Thoracic aorta (tissue), 2 donors: ENCODE results near the gene ZFP90. TPM values are rescaled to one million over a fixed set of nuclear protein-coding genes. Genes with fewer than 3 reads are reported as not detected.

Source experiments
- ATAC-seq: fragments of 150-250 bp; one replicate; pipeline ENCODE4 v1.8.0; 2017; ENCODE audit warnings: low read depth; ENCODE audit not compliant: insufficient number of reproducible peaks, low FRiP score
- DNase-seq: peaks from one replicate; pipeline ENCODE4 v3.0.0-alpha.2; 2020; ENCODE audit warnings: low spot score
- H3K27ac ChIP-seq, 2 donors: fragments of 200-600 bp; sonication (generic); 1 replicate in 1 of 2; 2 replicates in 1 of 2; pipeline ENCODE4 v1.5.1; 2016; ENCODE audit warnings: mild to moderate bottlenecking in 2 of 2, moderate library complexity in 2 of 2
- H3K27me3 ChIP-seq: fragments of 200-600 bp; sonication (generic); replicated peaks from 2 replicates; pipeline ENCODE4 v1.6.0; 2016; ENCODE audit warnings: mild to moderate bottlenecking; ENCODE audit not compliant: insufficient read depth
- H3K36me3 ChIP-seq: fragments of 200-600 bp; sonication (generic); one replicate; pipeline ENCODE4 v1.5.1; 2016
- H3K4me1 ChIP-seq, 2 donors: fragments of 200-600 bp; sonication (generic); 1 replicate in 1 of 2; 2 replicates in 1 of 2; pipeline versions ENCODE4 v1.5.1 to v1.6.0; 2016; ENCODE audit warnings: low read depth in 2 of 2, mild to moderate bottlenecking in 1 of 2; ENCODE audit not compliant: control insufficient read depth in 1 of 2
- H3K4me3 ChIP-seq: fragments of 200-600 bp; sonication (generic); 2 replicates; pipeline ENCODE4 v1.5.1; 2016; ENCODE audit warnings: mild to moderate bottlenecking
- H3K9me3 ChIP-seq: fragments of 200-600 bp; sonication (generic); 2 replicates; pipeline ENCODE4 v1.5.1; 2016
- total RNA-seq, 2 donors: library from RNA; depleted of rRNA; stranded (reverse); fragments of >200 nt; gene quantifications; one replicate each; pipeline versions ENCODE4 v1.1.0 to v1.2.3, GENCODE V29; 2016
- TF ChIP-seq, protein P1 (sequence below): fragments of 200-600 bp; sonication (generic); IDR thresholded peaks from one replicate; pipeline ENCODE4 v1.5.1; 2019; ENCODE audit warnings: antibody characterized with exemption

Gene ZFP90
- total RNA-seq, 2 donors from 2014 or later: 26.6 to 29.5 TPM

DNA sequence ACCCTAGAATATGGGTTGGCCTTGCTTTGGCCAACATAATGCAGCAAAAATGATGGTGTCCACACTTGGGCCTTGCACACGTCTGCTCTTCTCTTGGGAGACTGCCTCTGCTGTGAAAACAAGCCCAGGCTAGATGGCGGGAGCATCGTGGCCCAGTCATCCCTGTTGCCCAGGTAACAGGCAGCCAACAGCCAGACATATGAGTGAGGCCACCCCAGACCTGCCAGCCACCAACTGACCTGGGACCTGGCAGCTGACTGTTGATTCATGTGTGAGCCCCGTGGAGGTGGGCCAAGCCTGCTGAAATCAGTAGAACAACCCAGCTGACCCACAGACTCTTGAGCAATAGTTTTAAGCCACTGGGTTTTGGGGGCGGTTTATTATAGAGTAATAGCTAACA lies 66.7 kb downstream of the ZFP90 start:
- no peak for DNase-seq
- no peak overlapping the region for H3K4me3 ChIP-seq
- H3K27me3 ChIP-seq: no peaks in the 10 kb centered on the region
- no peaks in the 10 kb centered on the region for H3K9me3 ChIP-seq
- ATAC-seq: no peak
- TF ChIP-seq, protein P1, sequence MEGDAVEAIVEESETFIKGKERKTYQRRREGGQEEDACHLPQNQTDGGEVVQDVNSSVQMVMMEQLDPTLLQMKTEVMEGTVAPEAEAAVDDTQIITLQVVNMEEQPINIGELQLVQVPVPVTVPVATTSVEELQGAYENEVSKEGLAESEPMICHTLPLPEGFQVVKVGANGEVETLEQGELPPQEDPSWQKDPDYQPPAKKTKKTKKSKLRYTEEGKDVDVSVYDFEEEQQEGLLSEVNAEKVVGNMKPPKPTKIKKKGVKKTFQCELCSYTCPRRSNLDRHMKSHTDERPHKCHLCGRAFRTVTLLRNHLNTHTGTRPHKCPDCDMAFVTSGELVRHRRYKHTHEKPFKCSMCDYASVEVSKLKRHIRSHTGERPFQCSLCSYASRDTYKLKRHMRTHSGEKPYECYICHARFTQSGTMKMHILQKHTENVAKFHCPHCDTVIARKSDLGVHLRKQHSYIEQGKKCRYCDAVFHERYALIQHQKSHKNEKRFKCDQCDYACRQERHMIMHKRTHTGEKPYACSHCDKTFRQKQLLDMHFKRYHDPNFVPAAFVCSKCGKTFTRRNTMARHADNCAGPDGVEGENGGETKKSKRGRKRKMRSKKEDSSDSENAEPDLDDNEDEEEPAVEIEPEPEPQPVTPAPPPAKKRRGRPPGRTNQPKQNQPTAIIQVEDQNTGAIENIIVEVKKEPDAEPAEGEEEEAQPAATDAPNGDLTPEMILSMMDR: no peak
- no peaks in the 10 kb centered on the region for H3K4me1 ChIP-seq
- H3K36me3 ChIP-seq: no peaks in the 10 kb centered on the region
- no peak overlapping the region for H3K27ac ChIP-seq

DNA sequence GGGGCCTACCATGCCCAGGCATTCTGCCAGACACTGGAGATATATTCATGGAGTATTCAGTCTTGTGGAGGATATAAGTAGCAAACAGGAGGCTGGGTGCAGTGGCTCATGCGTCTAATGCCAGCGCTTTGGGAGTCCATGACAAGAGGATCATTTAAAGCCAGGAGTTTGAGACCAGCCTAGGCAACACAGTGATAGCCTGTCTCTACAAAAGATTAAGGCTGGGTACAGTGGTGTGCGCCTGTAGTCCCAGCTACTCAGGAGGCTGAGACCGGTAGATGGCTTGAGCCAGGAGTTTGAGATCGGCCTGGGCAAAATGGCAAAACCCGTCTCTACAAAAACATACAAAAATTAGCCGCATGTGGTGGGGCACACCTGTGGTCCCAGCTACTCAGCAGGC lies 68.4 kb downstream of the ZFP90 start:
- TF ChIP-seq, protein P1: no peak
- H3K4me3 ChIP-seq: no peak overlapping the region
- H3K27ac ChIP-seq: no peak overlapping the region
- DNase-seq (no peak), ATAC-seq (no peak)
- H3K4me1 ChIP-seq: no peaks in the 10 kb centered on the region
- no peaks in the 10 kb centered on the region for H3K27me3 ChIP-seq
- H3K9me3 ChIP-seq: no peaks in the 10 kb centered on the region
- H3K36me3 ChIP-seq: no peaks in the 10 kb centered on the region

DNA sequence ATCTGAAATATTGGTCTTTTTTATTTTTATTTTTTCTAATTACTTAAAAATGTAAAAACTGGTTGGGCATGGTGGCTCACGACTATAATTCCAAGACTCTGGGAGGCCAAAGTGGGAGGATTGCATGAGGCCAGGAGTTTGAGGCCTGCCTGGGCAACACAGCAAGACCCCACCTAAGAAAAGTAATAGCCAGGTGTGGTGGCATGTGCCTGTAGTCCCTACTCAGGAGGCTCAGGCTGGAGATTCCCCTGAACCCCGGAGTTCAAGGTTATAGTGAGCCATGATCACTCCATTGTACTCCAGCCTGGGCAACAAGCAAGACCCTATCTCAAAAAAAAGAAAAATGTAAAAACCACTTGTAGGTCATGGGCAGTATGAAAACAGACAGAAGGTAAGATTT lies 69.2 kb downstream of the ZFP90 start:
- DNase-seq (no peak), ATAC-seq (no peak)
- Histone ChIP-seq H3K27ac (no peak overlapping the region), H3K9me3 (peaks cover 3% of the 10 kb centered on the region), H3K4me1 (no peaks in the 10 kb centered on the region), H3K4me3 (no peak overlapping the region), H3K27me3 (no peaks in the 10 kb centered on the region), H3K36me3 (no peaks in the 10 kb centered on the region)
- TF ChIP-seq, protein P1: no peak

DNA sequence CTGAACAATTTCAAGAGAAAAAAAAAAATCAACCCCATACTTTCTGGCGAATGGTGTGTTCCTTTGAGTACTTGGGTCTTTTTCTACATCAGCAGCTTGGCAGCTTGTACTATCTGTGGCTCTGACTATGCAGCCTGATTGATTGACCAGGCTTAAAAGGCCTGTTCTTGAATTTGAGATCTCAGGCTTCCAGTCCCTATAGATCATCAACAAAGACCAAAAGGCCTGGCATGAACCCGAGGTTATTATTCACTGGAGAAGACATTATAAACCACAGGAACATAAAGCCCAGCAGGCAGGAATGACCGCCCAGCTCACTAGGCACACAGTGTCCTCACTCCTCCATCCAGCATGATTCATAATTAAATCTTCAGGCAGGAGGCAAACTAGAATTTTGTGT lies 73.9 kb downstream of the ZFP90 start:
- TF ChIP-seq, protein P1: no peak
- no peak overlapping the region for H3K27ac ChIP-seq
- DNase-seq: no peak
- H3K4me3 ChIP-seq: no peak overlapping the region
- no peak for ATAC-seq
- no peaks in the 10 kb centered on the region for H3K4me1 ChIP-seq
- H3K27me3 ChIP-seq: no peaks in the 10 kb centered on the region
- H3K36me3 ChIP-seq: no peaks in the 10 kb centered on the region
- peaks cover 8% of the 10 kb centered on the region for H3K9me3 ChIP-seq

DNA sequence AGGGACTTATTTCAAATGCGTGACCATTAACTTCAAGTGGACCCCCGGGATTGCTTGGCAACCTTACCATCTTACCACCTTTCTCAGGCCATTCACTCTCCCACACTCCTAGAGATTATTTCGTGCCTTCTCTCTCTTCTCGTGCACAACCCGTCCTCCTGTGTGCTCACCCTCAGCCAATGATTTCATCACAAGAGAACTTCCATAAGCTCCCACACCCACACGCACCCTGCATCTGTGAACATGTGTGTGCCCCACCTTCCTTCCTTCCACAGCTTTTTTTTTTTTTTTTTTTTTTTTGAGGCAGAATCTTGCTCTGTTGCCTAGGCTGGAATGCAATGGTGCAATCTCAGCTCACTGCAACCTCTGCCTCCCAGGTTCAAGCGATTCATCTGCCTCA lies 78.6 kb downstream of the ZFP90 start:
- no peak for ATAC-seq
- Histone ChIP-seq H3K4me1 (no peaks in the 10 kb centered on the region), H3K27me3 (no peaks in the 10 kb centered on the region), H3K9me3 (peaks cover 8% of the 10 kb centered on the region), H3K27ac (no peak overlapping the region), H3K36me3 (no peaks in the 10 kb centered on the region), H3K4me3 (no peak overlapping the region)
- TF ChIP-seq, protein P1: no peak
- no peak for DNase-seq

Other genes with a start within 250 kb of the ZFP90 start
- gene SLC7A6OS, start 228.3 kb upstream of the ZFP90 start, total RNA-seq: 10 to 100 TPM; 15.6 to 22.6 TPM
- gene PRMT7, start 228.3 kb upstream of the ZFP90 start, total RNA-seq: 10 to 100 TPM; 46.6 to 74.2 TPM
- gene SMPD3, start 90.8 kb upstream of the ZFP90 start, total RNA-seq: 1 to 10 TPM in 1 of 2 donors, under 1 TPM in 1; 0.41 to 6.5 TPM
- gene CDH3, start 106.0 kb downstream of the ZFP90 start, total RNA-seq: not detected
- gene CDH1, start 198.0 kb downstream of the ZFP90 start, total RNA-seq: 1 to 10 TPM in 1 of 2 donors, not detected in 1; 1.1 TPM